ENCODE results near the gene EFEMP1.

GRCh38 chr2:55966401-55967118 lies 43.0 kb upstream of the EFEMP1 start:
- TF ChIP-seq POLR2AphosphoS5 (IDR thresholded peaks at IDR 0.05; ENCODE audit: low read depth, low read length) (no peak), TAF1 (IDR thresholded peaks at IDR 0.05; ENCODE audit: borderline replicate concordance, low read depth, low read length) (no peak), CHD2 (IDR thresholded peaks at IDR 0.05; ENCODE audit: low read length, partially characterized antibody) (no peak), NFIC (IDR thresholded peaks at IDR 0.05; ENCODE audit: borderline replicate concordance) (peak; percentile 12; the same call in 1 of the 2 replicates), EP300 (IDR thresholded peaks at IDR 0.05; ENCODE audit: borderline replicate concordance in 1 of 2, low read depth in 1 of 2, low read length in 1 of 2) (no peak), MXI1 (IDR thresholded peaks at IDR 0.05; ENCODE audit: low read depth, low read length) (no peak), NRF1 (IDR thresholded peaks at IDR 0.05; ENCODE audit: low read depth, low read length) (no peak)
- TF ChIP-seq, protein P1, sequence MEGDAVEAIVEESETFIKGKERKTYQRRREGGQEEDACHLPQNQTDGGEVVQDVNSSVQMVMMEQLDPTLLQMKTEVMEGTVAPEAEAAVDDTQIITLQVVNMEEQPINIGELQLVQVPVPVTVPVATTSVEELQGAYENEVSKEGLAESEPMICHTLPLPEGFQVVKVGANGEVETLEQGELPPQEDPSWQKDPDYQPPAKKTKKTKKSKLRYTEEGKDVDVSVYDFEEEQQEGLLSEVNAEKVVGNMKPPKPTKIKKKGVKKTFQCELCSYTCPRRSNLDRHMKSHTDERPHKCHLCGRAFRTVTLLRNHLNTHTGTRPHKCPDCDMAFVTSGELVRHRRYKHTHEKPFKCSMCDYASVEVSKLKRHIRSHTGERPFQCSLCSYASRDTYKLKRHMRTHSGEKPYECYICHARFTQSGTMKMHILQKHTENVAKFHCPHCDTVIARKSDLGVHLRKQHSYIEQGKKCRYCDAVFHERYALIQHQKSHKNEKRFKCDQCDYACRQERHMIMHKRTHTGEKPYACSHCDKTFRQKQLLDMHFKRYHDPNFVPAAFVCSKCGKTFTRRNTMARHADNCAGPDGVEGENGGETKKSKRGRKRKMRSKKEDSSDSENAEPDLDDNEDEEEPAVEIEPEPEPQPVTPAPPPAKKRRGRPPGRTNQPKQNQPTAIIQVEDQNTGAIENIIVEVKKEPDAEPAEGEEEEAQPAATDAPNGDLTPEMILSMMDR (IDR thresholded peaks at IDR 0.05) = no peak; the same call in 1 of the 2 replicates
- TF ChIP-seq, protein P2, sequence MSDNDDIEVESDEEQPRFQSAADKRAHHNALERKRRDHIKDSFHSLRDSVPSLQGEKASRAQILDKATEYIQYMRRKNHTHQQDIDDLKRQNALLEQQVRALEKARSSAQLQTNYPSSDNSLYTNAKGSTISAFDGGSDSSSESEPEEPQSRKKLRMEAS (IDR thresholded peaks at IDR 0.05; ENCODE audit: low read depth) = no peak

All from SK-N-SH (cell line).